K562 (cell line): ENCODE measurements around the gene MEX3C. TPM values are rescaled to one million over a fixed set of nuclear protein-coding genes. Genes with fewer than 3 reads are reported as not detected.

Experiments used
- ATAC-seq: fragments of 200-7000 bp; cut with Tn5 transposase; 3 replicates; pipeline ENCODE4 v1.9.1; 2020; ENCODE audit warnings: moderate library complexity
- BruUV-seq: library from RNA; stranded (reverse); fragments of 400-500 nt; replicated peaks from 2 replicates; lab custom pipeline; 2021; lab: Mats Ljungman, UMichigan
- CTCF ChIA-PET: fragments of 300-600 bp; formaldehyde crosslinking; extraction: SDS; loops from one replicate; lab custom pipeline; 2021; ENCODE audit warnings: low intra/inter-chr PET ratio; lab: Yijun Ruan, JAX
- POLR2A ChIA-PET: fragments of 300-600, 350-650 bp; sonication (Branson Sonifier 250); formaldehyde crosslinking; extraction: SDS; loops from one replicate; lab custom pipeline; 2021; ENCODE audit warnings: antibody characterized with exemption, inconsistent platforms; lab: Yijun Ruan, JAX
- DNase-seq, 4 experiments: peaks; one replicate each; pipeline versions ENCODE4 v3.0.0 to v3.0.0-alpha.2; 2011 to 2018; ENCODE audit warnings: low spot score in 3 of 4, mixed read lengths in 3 of 4; ENCODE audit errors: extremely low read depth in 1 of 4
- FAIRE-seq: peaks from 2 replicates; lab custom pipeline; 2011; peaks lifted over from hg19 to GRCh38; lab: Jason Lieb, UNC
- H2AFZ ChIP-seq: 2 replicates; pipeline ENCODE4 v1.6.0; 2011; ENCODE audit warnings: low read depth, low read length, control low read depth, inconsistent platforms
- H3K27ac ChIP-seq: fragments of 200-600 bp; 3 replicates; pipeline ENCODE4 v1.8.0; 2011; ENCODE audit warnings: low read depth, mild to moderate bottlenecking, control low read depth, inconsistent platforms, low read length, moderate library complexity, mixed read lengths; ENCODE audit errors: extremely low read depth
- H3K27me3 ChIP-seq, 2 experiments: fragments of 300-600 bp in 1 of 2; 2 replicates in 1 of 2; 3 replicates in 1 of 2; pipeline versions ENCODE4 v1.6.0 to v1.8.0; 2011; ENCODE audit warnings: inconsistent platforms in 2 of 2, low read length in 2 of 2, mild to moderate bottlenecking in 1 of 2, mixed read lengths in 1 of 2, moderate library complexity in 1 of 2; ENCODE audit not compliant: control insufficient read depth in 2 of 2, insufficient read depth in 2 of 2
- H3K36me3 ChIP-seq: fragments of 300-600 bp; 3 replicates; pipeline ENCODE4 v1.8.0; 2011; ENCODE audit warnings: mild to moderate bottlenecking, low read length, inconsistent platforms; ENCODE audit not compliant: control insufficient read depth, insufficient read depth
- H3K4me1 ChIP-seq, 2 experiments: fragments of 200-600 bp in 1 of 2; replicated peaks in 1 of 2; 2 replicates in 1 of 2; 3 replicates in 1 of 2; pipeline versions ENCODE4 v1.5.1 to v1.8.0; 2011; ENCODE audit warnings: inconsistent platforms in 2 of 2, low read length in 2 of 2, mild to moderate bottlenecking in 1 of 2, mixed read lengths in 1 of 2, moderate library complexity in 1 of 2; ENCODE audit not compliant: control insufficient read depth in 2 of 2, insufficient read depth in 2 of 2
- H3K4me2 ChIP-seq: 2 replicates; pipeline ENCODE4 v1.6.1; 2011; ENCODE audit warnings: low read length, control low read depth, inconsistent platforms, mixed read lengths; ENCODE audit not compliant: insufficient read depth
- H3K4me3 ChIP-seq: fragments of 200-600 bp; sonication (generic), shearing (Covaris generic); 2 replicates; pipeline ENCODE4 v1.5.1; 2016; ENCODE audit warnings: control low read depth, inconsistent platforms
- H3K79me2 ChIP-seq: fragments of 200-600 bp; 3 replicates; pipeline ENCODE4 v1.8.0; 2011; ENCODE audit warnings: low read length, inconsistent platforms; ENCODE audit not compliant: control insufficient read depth, insufficient read depth
- H3K9ac ChIP-seq, 2 experiments: 2 replicates each; pipeline versions ENCODE4 v1.6.0 to v1.6.1; 2011; ENCODE audit warnings: low read depth in 2 of 2, low read length in 2 of 2, control low read depth in 1 of 2, inconsistent platforms in 1 of 2, mild to moderate bottlenecking in 1 of 2, mixed read lengths in 1 of 2; ENCODE audit not compliant: insufficient read depth in 1 of 2
- H3K9me1 ChIP-seq: one replicate; pipeline ENCODE4 v1.6.0; 2011; ENCODE audit warnings: inconsistent platforms, mild to moderate bottlenecking, low read length, moderate library complexity; ENCODE audit not compliant: control insufficient read depth, insufficient read depth
- H3K9me3 ChIP-seq: replicated peaks from 2 replicates; pipeline ENCODE4 v1.5.1; 2011; ENCODE audit warnings: low read depth, low read length, inconsistent platforms; ENCODE audit not compliant: control insufficient read depth, insufficient read depth
- H4K20me1 ChIP-seq: replicated peaks from 2 replicates; pipeline ENCODE4 v1.6.1; 2011; ENCODE audit warnings: low read length, inconsistent platforms, mixed read lengths; ENCODE audit not compliant: control insufficient read depth, insufficient read depth
- BRD9 ChIP-seq: fragments of 450-650 bp; IDR thresholded peaks from 2 replicates; pipeline ENCODE4 v1.6.1; 2018; ENCODE audit warnings: low read depth; ENCODE audit not compliant: partially characterized antibody
- ERF ChIP-seq: fragments of 450-650 bp; formaldehyde crosslinking; IDR thresholded peaks from 2 replicates; pipeline ENCODE4 v1.4.0; 2020; ENCODE audit warnings: mild to moderate bottlenecking, mixed read lengths
- POLR2B ChIP-seq: fragments of 450-650 bp; IDR thresholded peaks from 2 replicates; pipeline ENCODE4 v1.6.1; 2018; ENCODE audit warnings: low read depth; ENCODE audit not compliant: partially characterized antibody
- PYGO2 ChIP-seq: fragments of 450-650 bp; IDR thresholded peaks from 2 replicates; pipeline ENCODE4 v1.6.1; 2016; ENCODE audit warnings: mild to moderate bottlenecking, missing genetic modification characterization, moderate library complexity, missing compliant biosample characterization
- RCOR1 ChIP-seq, 2 experiments: IDR thresholded peaks; 2 replicates each; pipeline ENCODE4 v1.6.1; 2012; ENCODE audit warnings: low read depth in 2 of 2, low read length in 2 of 2, borderline replicate concordance in 1 of 2, improper control_type of control experiment in 1 of 2
- SRSF3 ChIP-seq: fragments of 200-400 bp; formaldehyde crosslinking; IDR thresholded peaks from 2 replicates; pipeline ENCODE4 v1.6.1; 2016; ENCODE audit warnings: mild to moderate bottlenecking, low read length, moderate library complexity; ENCODE audit not compliant: insufficient read depth
- ZBTB5 ChIP-seq: fragments of 450-650 bp; IDR thresholded peaks from 2 replicates; pipeline ENCODE4 v1.6.1; 2017; ENCODE audit warnings: antibody characterized with exemption
- ZNF124 ChIP-seq: sonication (generic); formaldehyde crosslinking; IDR thresholded peaks from 2 replicates; pipeline ENCODE4 v1.8.1; 2022; ENCODE audit warnings: missing genetic modification reagents
- WGBS: fragments of 100-300 bp; shearing (Covaris generic); methylation state at CpG from one replicate; pipeline ENCODE4 v1.1.6; 2016; ENCODE audit warnings: low coverage, mixed read lengths; ENCODE audit not compliant: insufficient coverage; ENCODE audit errors: missing lambda C conversion rate; 5-methylcytosine and 5-hydroxymethylcytosine counted together
- in situ Hi-C: fragments of 300-500 bp; cut with MboI; formaldehyde crosslinking; loops from 4 replicates; pipeline ENCODE4 v1.15.0; 2018; ENCODE audit warnings: inconsistent platforms, mixed read lengths
- intact Hi-C: fragments of 100-400 bp; cut with micrococcal nuclease; formaldehyde crosslinking; loops from 2 replicates; pipeline ENCODE4 v1.14.2; 2022
- polyA plus RNA-seq, 8 experiments: library from polyadenylated mRNA; depleted of rRNA in 4 of 8; stranded (reverse) in 5 of 8; unstranded in 3 of 8; fragments of >200 nt; fragmentation: Nextera tagmentation in 2 of 8; fragmentation: Illumina TruSeq in 1 of 8; extraction: Ambion mirVana in 2 of 8; extraction: Trizol in 1 of 8; gene quantifications; 2 replicates each; pipeline versions ENCODE4 v1.2.1 to v1.2.3, GENCODE V29; 2011 to 2014; ENCODE audit warnings: inconsistent platforms in 1 of 8, missing spikeins in 1 of 8
- total RNA-seq, 7 experiments: library from RNA; depleted of rRNA in 6 of 7; stranded (reverse); fragments of >200 nt in 6 of 7; fragmentation: Illumina TruSeq in 2 of 7; extraction: Trizol in 2 of 7; gene quantifications; 2 replicates each; pipeline versions ENCODE4 v1.2.1 to v1.2.3, GENCODE V29; 2011 to 2021; ENCODE audit warnings: low replicate concordance in 1 of 7

Gene MEX3C
- total and polyA plus RNA-seq, 9 of the 15 experiments (the other 6 are each of a cell fraction or from before 2014, with no cell fraction given) = 2.4 to 14.2 (median 10.6) TPM

GRCh38 chr18:51132256-51132935 lies 65.1 kb downstream of the MEX3C start:
- H3K4me3 ChIP-seq = no peak overlapping the region
- no peaks in the 10 kb centered on the region for H3K79me2 ChIP-seq
- H3K36me3 ChIP-seq = no peaks in the 10 kb centered on the region
- H4K20me1 ChIP-seq = no peaks in the 10 kb centered on the region
- no peak overlapping the region for H3K9ac ChIP-seq
- H3K4me1 ChIP-seq = peaks cover 0 to 4% of the 10 kb centered on the region in 2 experiments; a peak in 2 of 5 replicates
- ATAC-seq = no peak
- ChIA-PET POLR2A (no interaction called here), CTCF (no interaction called here)
- TF ChIP-seq ERF (no peak), POLR2B (no peak), BRD9 (no peak)
- TF ChIP-seq, all 486 proteins: peak for 0
- no peak for FAIRE-seq
- in situ Hi-C loops (no loop called here), intact Hi-C loops (no loop called here)
- no TSS peak for BruUV-seq
- Histone ChIP-seq H3K27ac (no peak overlapping the region), H3K4me2 (no peak overlapping the region), H3K9me1 (no peaks in the 10 kb centered on the region), H2AFZ (no peak overlapping the region), H3K9me3 (no peaks in the 10 kb centered on the region), H3K27me3 (peaks cover 0 to 3% of the 10 kb centered on the region in 2 experiments; a peak in 1 of 5 replicates)
- 0% methylated on average over 5 of the region's 6 CpGs for whole genome bisulfite sequencing
- no peak for DNase-seq

GRCh38 chr18:51128533-51128932 lies 68.9 kb downstream of the MEX3C start:
- POLR2A ChIA-PET = interaction anchor here (0.7 kb wide), 1 partner anchor 65 kb away, joined by 3 read pairs; no protein-coding TSS in a partner anchor
- H3K9me1 ChIP-seq = no peaks in the 10 kb centered on the region
- no peak overlapping the region for H2AFZ ChIP-seq
- H3K79me2 ChIP-seq = no peaks in the 10 kb centered on the region
- no peak for DNase-seq
- CTCF ChIA-PET = no interaction called here
- WGBS = 11% methylated on average over 4 of the region's 4 CpGs
- H3K9ac ChIP-seq = no peak overlapping the region
- H3K36me3 ChIP-seq = no peaks in the 10 kb centered on the region
- no TSS peak for BruUV-seq
- TF ChIP-seq ZNF124 (CRISPR knock-in tag) (no peak), RCOR1 (IDR thresholded peaks at IDR 0.05; ENCODE audit: borderline replicate concordance in 1 of 2, low read depth in 2 of 2, low read length in 2 of 2) (no peak), SRSF3 (no peak), ZBTB5 (no peak), PYGO2 (tag) (no peak)
- H3K27ac ChIP-seq = no peak overlapping the region
- no peak for FAIRE-seq
- H3K27me3 ChIP-seq = peaks cover 0 to 10% of the 10 kb centered on the region in 2 experiments; a peak in 3 of 5 replicates
- H3K9me3 ChIP-seq = no peaks in the 10 kb centered on the region
- no peak for ATAC-seq
- no peak overlapping the region for H3K4me2 ChIP-seq
- intact Hi-C loops = no loop called here
- no peak overlapping the region for H3K4me3 ChIP-seq
- H3K4me1 ChIP-seq = no peaks in the 10 kb centered on the region
- no peaks in the 10 kb centered on the region for H4K20me1 ChIP-seq
- in situ Hi-C loops = no loop called here
